Activated CD4-positive, alpha-beta memory T cell treated with anti-CD3 and anti-CD28 coated beads for 36 hours (primary cell): ENCODE results near the gene KRT7. TPM values are rescaled to one million over a fixed set of nuclear protein-coding genes. Genes with fewer than 3 reads are reported as not detected.

Experiments
- CTCF ChIA-PET: fragments of 350-600 bp; sonication (Branson Sonifier 250); formaldehyde crosslinking; loops from one replicate; lab custom pipeline; 2021; ENCODE audit warnings: antibody characterized with exemption, inconsistent platforms; lab: Charles Lee
- POLR2A ChIA-PET: fragments of 350-600 bp; sonication (Branson Sonifier 250); formaldehyde crosslinking; loops from one replicate; lab custom pipeline; 2021; ENCODE audit warnings: antibody characterized with exemption; lab: Charles Lee
- DNase-seq: peaks from one replicate; pipeline ENCODE4 v3.0.0-alpha.2; 2020
- H3K27ac Mint-ChIP-seq: one replicate; pipeline ENCODE4 v1.8.0; 2021; ENCODE audit warnings: mixed read lengths
- H3K27me3 Mint-ChIP-seq: one replicate; pipeline ENCODE4 v1.8.0; 2021; ENCODE audit warnings: mixed read lengths
- H3K36me3 Mint-ChIP-seq: one replicate; pipeline ENCODE4 v1.8.0; 2021; ENCODE audit warnings: mixed read lengths
- H3K4me1 Mint-ChIP-seq: one replicate; pipeline ENCODE4 v1.8.0; 2021; ENCODE audit warnings: low read depth, mixed read lengths
- H3K4me3 Mint-ChIP-seq: one replicate; pipeline ENCODE4 v1.8.0; 2021; ENCODE audit warnings: mild to moderate bottlenecking, mixed read lengths
- H3K9me3 Mint-ChIP-seq: one replicate; pipeline ENCODE4 v1.8.0; 2021; ENCODE audit warnings: mixed read lengths
- intact Hi-C: fragments of 100-400 bp; cut with micrococcal nuclease; formaldehyde crosslinking; loops from one replicate; pipeline ENCODE4 v1.15.1; 2023
- total RNA-seq, 2 experiments: library from RNA; stranded (reverse); gene quantifications; one replicate each; pipeline ENCODE4 v1.2.3, GENCODE V29; 2021

KRT7 gene
- total RNA-seq = 1 to 10 TPM; 3.5 to 3.7 TPM

GRCh38 chr12:52232674-52233461 is at the start of gene KRT7:
KRT7 (plus strand) TSS chr12:52233243; CDS start chr12:52233297, 54 bp downstream.
- Mint-ChIP-seq H3K27ac (no peak within 1 kb of the TSS), H3K36me3 (no peaks in the 10 kb centered on the region), H3K9me3 (no peaks in the 10 kb centered on the region), H3K4me3 (no peak within 1 kb of the TSS), H3K27me3 (peaks cover 46% of the 10 kb centered on the region), H3K4me1 (no peaks in the 10 kb centered on the region)
- ChIA-PET CTCF (no interaction called here), POLR2A (no interaction called here)
- no peak for DNase-seq
- intact Hi-C loops = no loop called here

GRCh38 chr12:52183544-52183910 is 49.5 kb upstream of the KRT7 start:
- ChIA-PET CTCF (no interaction called here), POLR2A (no interaction called here)
- Mint-ChIP-seq H3K27me3 (no peaks in the 10 kb centered on the region), H3K9me3 (no peaks in the 10 kb centered on the region), H3K4me1 (peaks cover 3% of the 10 kb centered on the region), H3K36me3 (no peaks in the 10 kb centered on the region), H3K4me3 (no peak overlapping the region), H3K27ac (no peak overlapping the region)
- no peak for DNase-seq
- intact Hi-C loops = no loop called here

- no peak overlapping the region for H3K27ac Mint-ChIP-seq
- peaks cover 3% of the 10 kb centered on the region for H3K4me1 Mint-ChIP-seq
- CTCF ChIA-PET = no interaction called here
- no peaks in the 10 kb centered on the region for H3K9me3 Mint-ChIP-seq
- no peak for DNase-seq
- H3K36me3 Mint-ChIP-seq = no peaks in the 10 kb centered on the region
- intact Hi-C loops = no loop called here
- H3K4me3 Mint-ChIP-seq = no peak overlapping the region
- POLR2A ChIA-PET = no interaction called here
- no peaks in the 10 kb centered on the region for H3K27me3 Mint-ChIP-seq
Observed at GRCh38 chr12:52183971-52184370, 49.1 kb upstream of the KRT7 start.

GRCh38 chr12:52184813-52185212 is 48.2 kb upstream of the KRT7 start:
- intact Hi-C loops = no loop called here
- Mint-ChIP-seq H3K27ac (no peak overlapping the region), H3K36me3 (no peaks in the 10 kb centered on the region), H3K9me3 (no peaks in the 10 kb centered on the region), H3K4me1 (peaks cover 3% of the 10 kb centered on the region), H3K4me3 (no peak overlapping the region), H3K27me3 (no peaks in the 10 kb centered on the region)
- no peak for DNase-seq
- ChIA-PET CTCF (interaction anchor here (1.1 kb wide), 1 partner anchor 63 kb away, joined by 3 read pairs; no protein-coding TSS in a partner anchor), POLR2A (no interaction called here)

GRCh38 chr12:52185400-52185967 is 47.6 kb upstream of the KRT7 start:
- intact Hi-C loops = no loop called here
- Mint-ChIP-seq H3K27ac (no peak overlapping the region), H3K4me3 (no peak overlapping the region), H3K4me1 (peaks cover 3% of the 10 kb centered on the region), H3K9me3 (no peaks in the 10 kb centered on the region), H3K27me3 (no peaks in the 10 kb centered on the region), H3K36me3 (no peaks in the 10 kb centered on the region)
- ChIA-PET CTCF (interaction anchor here (1.1 kb wide), 1 partner anchor 64 kb away, joined by 3 read pairs; no protein-coding TSS in a partner anchor), POLR2A (no interaction called here)
- DNase-seq = no peak

- Mint-ChIP-seq H3K27me3 (no peaks in the 10 kb centered on the region), H3K4me3 (no peak overlapping the region), H3K27ac (no peak overlapping the region), H3K36me3 (no peaks in the 10 kb centered on the region), H3K9me3 (no peaks in the 10 kb centered on the region), H3K4me1 (peaks cover 3% of the 10 kb centered on the region)
- ChIA-PET POLR2A (no interaction called here), CTCF (interaction anchor here (0.6 kb wide), 1 partner anchor 30 kb away, joined by 3 read pairs; no protein-coding TSS in a partner anchor)
- intact Hi-C loops = no loop called here
- DNase-seq = no peak
Observed at GRCh38 chr12:52186118-52186840, 46.8 kb upstream of the KRT7 start.

- no peak for DNase-seq
- Mint-ChIP-seq H3K4me3 (no peak overlapping the region), H3K9me3 (no peaks in the 10 kb centered on the region), H3K27me3 (no peaks in the 10 kb centered on the region), H3K27ac (no peak overlapping the region), H3K36me3 (no peaks in the 10 kb centered on the region), H3K4me1 (peaks cover 3% of the 10 kb centered on the region)
- ChIA-PET CTCF (no interaction called here), POLR2A (no interaction called here)
- intact Hi-C loops = no loop called here
Observed at GRCh38 chr12:52187206-52187605, 45.8 kb upstream of the KRT7 start.

GRCh38 chr12:52187640-52188039 is 45.4 kb upstream of the KRT7 start:
- POLR2A ChIA-PET = no interaction called here
- Mint-ChIP-seq H3K36me3 (no peaks in the 10 kb centered on the region), H3K9me3 (no peaks in the 10 kb centered on the region), H3K27ac (no peak overlapping the region), H3K27me3 (no peaks in the 10 kb centered on the region), H3K4me3 (no peak overlapping the region), H3K4me1 (peaks cover 3% of the 10 kb centered on the region)
- CTCF ChIA-PET = no interaction called here
- DNase-seq = no peak
- intact Hi-C loops = no loop called here

GRCh38 chr12:52188658-52189057 is 44.4 kb upstream of the KRT7 start:
- H3K9me3 Mint-ChIP-seq = no peaks in the 10 kb centered on the region
- peaks cover 3% of the 10 kb centered on the region for H3K4me1 Mint-ChIP-seq
- no peak for DNase-seq
- H3K27ac Mint-ChIP-seq = no peak overlapping the region
- CTCF ChIA-PET = interaction anchor here (0.9 kb wide), 1 partner anchor 88 kb away, joined by 3 read pairs; no protein-coding TSS in a partner anchor
- no peaks in the 10 kb centered on the region for H3K36me3 Mint-ChIP-seq
- H3K27me3 Mint-ChIP-seq = no peaks in the 10 kb centered on the region
- no peak overlapping the region for H3K4me3 Mint-ChIP-seq
- intact Hi-C loops = no loop called here
- POLR2A ChIA-PET = no interaction called here

GRCh38 chr12:52189376-52190174 is 43.5 kb upstream of the KRT7 start:
- intact Hi-C loops = no loop called here
- DNase-seq = no peak
- no peaks in the 10 kb centered on the region for H3K36me3 Mint-ChIP-seq
- ChIA-PET CTCF (interaction anchor here (0.9 kb wide), 1 partner anchor 87 kb away, joined by 3 read pairs; no protein-coding TSS in a partner anchor), POLR2A (no interaction called here)
- H3K4me3 Mint-ChIP-seq = no peak overlapping the region
- H3K4me1 Mint-ChIP-seq = peaks cover 3% of the 10 kb centered on the region
- no peaks in the 10 kb centered on the region for H3K9me3 Mint-ChIP-seq
- no peaks in the 10 kb centered on the region for H3K27me3 Mint-ChIP-seq
- no peak overlapping the region for H3K27ac Mint-ChIP-seq

GRCh38 chr12:52190860-52191729 is 41.9 kb upstream of the KRT7 start:
- DNase-seq = no peak
- no peaks in the 10 kb centered on the region for H3K36me3 Mint-ChIP-seq
- no peak overlapping the region for H3K27ac Mint-ChIP-seq
- no peaks in the 10 kb centered on the region for H3K9me3 Mint-ChIP-seq
- CTCF ChIA-PET = no interaction called here
- no peak overlapping the region for H3K4me3 Mint-ChIP-seq
- POLR2A ChIA-PET = no interaction called here
- H3K27me3 Mint-ChIP-seq = no peaks in the 10 kb centered on the region
- peaks cover 9% of the 10 kb centered on the region for H3K4me1 Mint-ChIP-seq
- intact Hi-C loops = no loop called here
